Stimulated activated CD8-positive, alpha-beta memory T cell treated with anti-CD3 and anti-CD28 coated beads, Interleukin-12 subunit alpha, Interleukin-12 subunit beta, amount 100 ng/mL, for 24 hours (primary cell): ENCODE measurements around the gene MEIKIN.

Experiments
- DNase-seq: peaks from one replicate; pipeline ENCODE4 v3.0.0-alpha.2; 2020; ENCODE audit errors: extremely low read depth

MEIKIN gene

GRCh38 chr5:131974016-131974415, 28.6 kb upstream of the MEIKIN start:
- no peak for DNase-seq

- no peak for DNase-seq
These were observed 27.7 kb upstream of the MEIKIN start for GRCh38 chr5:131973089-131973712.

- DNase-seq = no peak
These were observed 23.0 kb upstream of the MEIKIN start for GRCh38 chr5:131968396-131968954.

- DNase-seq = no peak
These were observed 21.1 kb upstream of the MEIKIN start for GRCh38 chr5:131966551-131966950.

- no peak for DNase-seq
These were observed 20.5 kb upstream of the MEIKIN start for GRCh38 chr5:131965826-131966415.

GRCh38 chr5:131959906-131960305, 14.4 kb upstream of the MEIKIN start:
- DNase-seq = no peak

GRCh38 chr5:131959136-131959535, 13.7 kb upstream of the MEIKIN start:
- no peak for DNase-seq

GRCh38 chr5:131957721-131958441, 12.4 kb upstream of the MEIKIN start:
- no peak for DNase-seq

GRCh38 chr5:131953969-131954368, 8.5 kb upstream of the MEIKIN start:
- no peak for DNase-seq

GRCh38 chr5:131952301-131952857, 6.9 kb upstream of the MEIKIN start:
- no peak for DNase-seq

- no peak for DNase-seq
These were observed 5.2 kb upstream of the MEIKIN start for GRCh38 chr5:131950706-131951105.

- DNase-seq = no peak
These were observed 2.0 kb upstream of the MEIKIN start for GRCh38 chr5:131947445-131947844.

GRCh38 chr5:131944702-131945550, 537 bp downstream of the MEIKIN start:
- DNase-seq = no peak

- DNase-seq = no peak
These were observed 1.5 kb downstream of the MEIKIN start for GRCh38 chr5:131943916-131944315.

- no peak for DNase-seq
These were observed 3.4 kb downstream of the MEIKIN start for GRCh38 chr5:131942016-131942415.

- no peak for DNase-seq
These were observed 5.6 kb downstream of the MEIKIN start for GRCh38 chr5:131939690-131940345.

- no peak for DNase-seq
These were observed 13.2 kb downstream of the MEIKIN start for GRCh38 chr5:131932235-131932634.

- no peak for DNase-seq
These were observed 16.5 kb downstream of the MEIKIN start for GRCh38 chr5:131928957-131929356.

GRCh38 chr5:131926168-131926567, 19.3 kb downstream of the MEIKIN start:
- no peak for DNase-seq

GRCh38 chr5:131916481-131916880, 29.0 kb downstream of the MEIKIN start:
- no peak for DNase-seq

GRCh38 chr5:131914472-131914871, 31.0 kb downstream of the MEIKIN start:
- DNase-seq = no peak
